CD4-positive, alpha-beta T cell treated with Interleukin-6 at 100 ng/mL for 8 hours (primary cell): Measurements from ENCODE around the gene RFX3.

ENCODE experiments used
- DNase-seq: peaks from one replicate; pipeline ENCODE4 v3.0.0-alpha.2; 2020; ENCODE audit warnings: mixed read lengths, low spot score

Gene RFX3

DNA sequence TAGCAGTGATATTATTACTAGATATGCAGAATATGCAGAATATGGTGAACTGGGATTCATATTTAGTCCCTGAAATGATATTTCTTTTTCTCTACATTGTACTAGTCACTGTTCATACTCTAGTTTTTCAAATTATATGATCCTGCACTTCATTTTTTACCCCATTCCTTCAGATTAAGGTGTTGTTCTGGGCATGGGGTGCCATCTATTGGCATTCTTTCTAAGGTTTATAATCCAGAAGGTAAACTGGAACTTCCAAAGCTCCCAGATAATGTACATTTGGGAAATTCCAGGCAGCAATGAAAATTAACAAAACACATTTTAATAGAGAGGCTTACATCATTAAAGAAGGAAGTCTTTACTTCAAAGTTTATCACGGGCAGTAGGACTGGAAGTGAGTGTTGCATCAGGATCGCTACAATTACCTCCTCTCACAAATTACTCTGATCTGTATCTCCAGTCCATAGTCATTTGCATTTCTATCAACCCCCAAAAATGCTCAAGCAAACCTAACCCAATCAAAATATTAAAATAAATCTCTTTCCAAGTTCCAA lies 12.5 kb downstream of the RFX3 start:
- no peak for DNase-seq

DNA sequence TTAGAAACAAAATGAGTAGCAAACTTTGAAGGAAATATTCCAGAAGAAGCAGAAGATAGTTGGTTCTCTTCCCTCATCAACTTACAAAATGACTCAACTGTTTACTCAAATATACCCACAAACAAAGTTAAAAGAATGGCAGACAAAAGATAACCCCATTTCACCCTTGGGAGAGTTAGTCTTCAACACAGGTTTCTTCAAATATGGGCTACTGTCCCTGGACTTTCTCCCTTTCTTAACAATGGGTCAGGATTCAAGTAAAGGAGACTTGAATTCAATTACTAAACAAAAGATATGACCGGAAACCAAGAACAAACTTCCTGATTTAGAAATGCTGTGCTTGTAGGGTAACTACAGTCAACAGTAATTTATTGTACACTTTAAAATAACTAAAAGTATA lies 14.2 kb downstream of the RFX3 start:
- DNase-seq, result no peak

DNA sequence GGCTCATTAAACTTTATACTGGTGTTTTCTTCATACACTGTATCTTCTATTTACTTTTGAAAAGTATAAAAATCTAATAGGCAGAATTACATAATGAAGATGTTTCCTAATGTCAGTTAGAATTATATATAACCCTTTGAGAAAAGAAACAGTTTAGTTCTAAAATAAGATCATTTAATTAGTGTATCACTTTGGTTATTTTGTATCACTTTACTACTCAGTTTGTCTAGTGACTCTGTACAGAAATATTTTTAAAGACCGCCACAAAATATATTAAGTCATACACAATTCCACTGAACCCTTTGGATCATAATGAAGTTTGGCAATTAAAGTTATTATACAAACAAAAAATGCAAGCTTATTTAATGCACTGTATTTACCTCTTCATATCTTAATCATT lies 15.0 kb downstream of the RFX3 start:
- no peak for DNase-seq

DNA sequence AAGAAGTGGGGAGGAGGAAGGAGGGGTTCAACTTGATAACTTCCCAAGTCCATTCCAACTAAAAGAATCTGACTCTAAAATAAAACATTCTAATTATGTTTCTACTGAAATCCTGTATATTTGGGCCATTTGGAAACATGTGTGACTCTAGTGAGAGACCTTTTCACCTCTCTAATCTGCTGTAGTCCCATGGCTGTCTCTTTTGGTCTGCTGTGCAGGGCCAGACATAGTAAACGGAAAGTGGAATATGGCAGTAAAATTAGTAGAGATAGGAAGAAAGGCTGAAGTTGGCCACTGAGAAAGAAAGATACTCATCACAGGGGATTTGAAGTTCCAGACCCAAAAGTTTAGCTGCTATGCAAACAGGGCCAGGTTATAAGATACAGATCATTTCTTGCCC lies 15.9 kb downstream of the RFX3 start:
- DNase-seq, result no peak

DNA sequence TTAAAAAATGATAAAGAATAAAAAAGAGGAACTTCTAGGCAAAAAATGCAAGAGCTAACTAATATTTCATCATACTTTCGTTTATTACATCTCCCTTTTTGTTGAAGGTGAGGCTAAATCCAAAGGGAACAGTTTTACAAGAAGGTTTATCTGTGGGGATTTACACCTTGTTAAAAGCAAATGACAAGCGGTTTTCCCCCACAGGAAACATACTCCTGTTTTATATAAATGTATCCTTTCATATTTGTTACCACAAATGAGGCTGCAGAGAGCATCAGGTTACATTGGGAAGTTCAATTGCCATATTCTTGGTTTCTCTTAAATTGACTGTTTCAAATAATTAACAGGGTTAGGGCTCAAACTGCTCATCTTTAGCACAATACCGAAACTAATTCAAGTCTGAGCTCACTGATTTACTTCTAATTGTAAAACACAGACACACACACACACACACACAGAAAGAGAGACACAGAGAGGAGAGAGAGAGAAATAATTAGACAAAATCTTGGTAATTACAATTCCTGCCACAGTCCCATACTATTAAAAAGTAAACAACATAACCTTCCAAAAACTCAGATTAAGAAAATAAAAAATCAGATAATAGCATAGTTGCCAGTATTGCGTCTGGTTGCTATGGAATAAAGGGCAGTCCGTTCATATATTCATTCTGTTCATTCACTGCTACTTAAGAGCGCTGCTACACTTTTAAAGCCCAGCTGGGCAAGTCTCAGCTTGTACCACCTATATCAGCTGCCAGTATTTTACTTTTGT lies 17.1 kb downstream of the RFX3 start:
- no peak for DNase-seq

DNA sequence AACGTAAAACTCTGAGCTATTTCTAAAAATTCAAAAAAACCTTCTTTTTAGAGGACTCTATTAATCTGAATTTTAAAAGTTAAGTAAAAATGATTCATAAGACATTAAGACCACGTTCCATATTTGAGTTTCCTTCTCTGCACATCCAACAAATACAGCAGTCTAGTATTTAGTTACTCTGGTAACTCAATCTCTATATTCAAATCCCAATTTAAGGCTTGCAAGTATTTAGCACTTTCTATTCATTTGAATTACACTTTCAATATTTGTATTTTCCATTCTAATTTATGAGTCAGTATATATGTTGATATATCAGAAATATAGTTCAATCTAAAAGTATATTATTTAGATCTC lies 17.7 kb downstream of the RFX3 start:
- no peak for DNase-seq

DNA sequence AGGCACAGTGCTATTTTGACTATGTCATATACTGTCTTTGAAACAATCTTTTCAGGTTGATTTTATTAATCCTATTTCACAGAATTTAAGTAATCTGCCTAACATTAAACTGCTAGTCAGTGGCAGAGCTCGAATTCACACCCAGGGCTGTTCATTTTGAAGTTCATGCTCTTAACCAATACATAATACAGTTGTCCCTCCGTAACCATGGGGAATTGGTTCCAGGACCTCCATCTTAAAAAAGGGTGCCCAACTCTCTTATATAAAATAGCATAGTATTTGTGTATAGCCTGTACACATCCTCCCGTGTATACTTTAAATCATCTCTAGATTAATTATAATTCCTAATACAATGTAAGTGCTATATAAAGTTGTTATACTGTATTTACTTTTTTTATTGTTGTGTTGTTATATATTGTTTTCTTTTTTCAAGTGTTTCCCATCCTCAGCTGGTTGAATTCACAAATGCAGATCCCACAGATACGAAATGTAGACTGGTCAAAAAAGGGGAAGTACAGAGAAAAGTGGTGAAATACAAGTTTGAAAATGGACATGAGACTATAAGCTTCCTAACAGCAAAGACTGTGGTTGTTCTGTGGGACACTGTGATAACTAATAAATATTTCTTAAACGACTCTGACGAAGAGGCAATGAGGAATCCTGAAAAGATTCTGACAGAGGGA lies 18.3 kb downstream of the RFX3 start:
- DNase-seq, result no peak

DNA sequence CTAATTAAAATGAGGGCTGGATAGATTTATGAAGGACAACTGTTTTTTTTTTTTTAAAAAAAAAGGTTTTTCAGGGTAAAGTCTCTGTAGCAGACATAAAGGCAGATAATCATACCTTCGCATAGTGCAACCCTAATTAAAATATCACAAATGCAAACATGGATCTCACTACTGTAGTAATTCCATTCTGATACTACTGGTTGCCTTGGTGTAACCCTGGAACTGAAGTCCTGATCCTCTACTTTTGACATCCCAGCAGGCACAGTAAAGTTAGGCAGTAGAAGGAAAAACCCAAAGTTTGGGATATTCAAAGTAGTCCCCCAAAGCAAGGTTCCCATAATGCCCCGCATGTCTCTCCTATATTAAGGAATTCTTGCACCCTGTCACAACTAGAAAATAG lies 19.6 kb downstream of the RFX3 start:
- DNase-seq, result no peak

DNA sequence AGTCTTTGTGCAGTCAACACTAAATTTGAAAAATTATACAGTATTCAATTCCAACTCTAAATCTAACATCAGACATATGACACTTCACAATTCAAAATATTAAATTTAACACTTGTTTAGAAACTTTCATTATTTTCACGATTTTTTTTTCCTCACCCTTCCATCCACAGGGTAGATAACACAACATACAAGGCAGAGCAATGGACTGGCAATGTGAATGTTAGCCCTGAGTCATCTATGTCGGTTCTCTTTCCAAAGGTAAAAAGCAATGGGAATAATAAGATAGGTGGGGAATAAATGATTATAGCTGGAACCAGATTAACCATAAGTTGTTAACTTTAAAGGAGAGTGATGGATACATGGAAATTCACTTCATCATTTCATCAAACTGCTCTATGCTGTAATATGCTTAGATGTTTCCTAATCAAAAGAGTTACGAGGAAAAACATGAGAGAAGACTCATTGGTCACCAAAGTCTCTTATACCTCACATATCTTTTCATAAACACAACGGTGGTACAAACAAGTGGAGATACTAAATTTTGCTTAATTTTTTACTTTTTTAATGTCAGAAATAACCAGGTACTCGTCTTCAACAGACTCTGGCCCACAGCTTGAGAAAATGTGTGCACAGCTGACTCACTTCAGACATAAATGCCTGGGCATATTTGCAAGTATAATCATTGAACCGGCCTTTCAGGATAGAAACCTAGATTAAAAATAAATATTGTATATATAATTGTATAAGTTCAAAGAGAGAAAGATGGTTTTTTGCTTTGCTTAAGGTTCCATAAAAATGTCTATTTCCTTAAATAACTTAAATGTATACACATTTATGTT lies 23.0 kb downstream of the RFX3 start:
- no peak for DNase-seq

DNA sequence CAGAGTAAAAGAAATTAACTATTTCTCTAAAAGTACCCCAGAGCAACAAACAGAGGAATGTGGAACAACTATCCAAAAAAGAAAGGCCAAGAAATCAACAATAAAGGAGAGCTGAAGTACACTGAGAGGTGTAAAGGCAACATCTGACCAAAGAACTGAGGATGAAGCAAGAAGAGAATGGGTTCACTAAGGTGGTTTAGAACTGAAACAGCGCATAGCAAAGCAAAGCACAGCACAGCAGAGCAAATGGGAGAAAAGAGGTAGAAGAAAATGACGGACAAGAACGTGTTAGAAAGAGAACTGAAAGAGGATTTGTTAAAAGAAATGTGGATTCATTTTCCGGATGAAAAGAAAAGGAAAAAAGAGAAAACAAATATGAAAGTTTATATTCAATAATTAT lies 25.8 kb downstream of the RFX3 start:
- DNase-seq, result no peak

DNA sequence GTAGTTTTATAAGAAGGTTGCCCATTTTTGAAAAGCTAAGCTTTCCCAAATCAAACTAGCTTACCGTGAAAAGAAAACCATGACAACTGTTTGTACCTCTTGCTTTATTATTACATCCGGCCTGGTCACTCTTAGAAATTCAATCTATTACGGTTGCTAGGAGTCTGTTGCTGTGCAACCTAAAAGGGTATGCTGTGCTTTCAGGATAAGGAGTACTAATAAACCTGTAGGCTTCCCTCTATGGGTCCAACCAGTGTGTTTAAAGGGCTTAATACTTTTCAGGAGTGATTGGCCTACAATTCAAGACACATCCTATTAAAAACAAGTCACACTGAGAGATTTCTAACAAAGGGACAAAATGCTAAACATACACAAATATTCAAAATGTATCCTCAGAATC lies 27.1 kb downstream of the RFX3 start:
- DNase-seq, result no peak

DNA sequence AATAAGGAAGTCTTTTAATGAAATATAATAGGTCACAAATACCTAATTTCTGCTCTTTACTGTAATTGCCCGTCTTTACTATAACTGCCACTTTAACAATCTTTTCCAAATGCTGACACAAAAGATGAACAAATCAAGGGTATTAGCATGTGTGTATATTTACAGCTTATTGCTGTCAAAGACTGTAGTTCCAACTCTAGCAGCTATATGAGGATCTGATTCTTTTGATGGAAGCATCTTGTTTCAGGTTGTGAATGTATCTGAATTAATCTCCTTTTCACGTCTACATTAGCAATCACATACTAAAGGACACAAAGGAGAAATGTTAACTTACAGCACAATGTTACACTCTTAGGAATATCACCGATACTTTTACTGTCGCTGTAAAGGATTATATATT lies 27.9 kb downstream of the RFX3 start:
- no peak for DNase-seq

DNA sequence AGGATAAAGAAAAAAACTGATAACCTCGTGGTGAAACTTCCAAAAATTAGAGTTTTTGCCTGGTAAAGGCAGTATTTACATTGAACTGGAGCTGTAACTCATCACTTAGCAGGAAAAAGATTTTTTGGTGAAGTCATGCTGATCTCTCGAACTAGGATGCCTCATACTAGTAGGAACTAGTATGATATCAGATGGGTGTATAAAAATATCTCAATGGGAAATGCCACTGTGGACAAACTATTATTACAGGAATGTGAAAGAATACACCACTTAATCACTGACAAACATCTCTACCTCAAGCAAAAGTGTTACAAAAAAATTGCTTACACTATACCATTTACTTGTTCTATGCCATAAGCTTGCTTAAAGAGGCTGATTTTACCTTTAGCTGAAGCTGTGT lies 28.4 kb downstream of the RFX3 start:
- no peak for DNase-seq

DNA sequence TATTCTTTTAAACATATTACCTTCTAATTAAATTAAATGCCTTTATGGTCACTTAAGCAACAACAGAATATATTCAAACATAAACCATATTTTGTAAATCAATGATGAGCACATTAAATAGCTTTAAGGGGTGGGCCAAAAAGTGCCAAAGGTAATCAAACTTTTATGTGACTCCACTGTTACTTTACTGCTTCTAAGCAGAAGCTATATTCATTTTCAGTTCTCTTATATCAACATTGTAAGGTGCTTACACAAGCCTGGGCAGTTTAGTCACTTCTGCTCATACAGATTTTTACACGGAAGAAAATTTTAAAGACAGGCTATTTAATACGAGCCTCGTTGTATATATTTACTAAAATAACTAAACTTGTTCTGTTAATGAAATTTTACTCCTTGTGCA lies 29.9 kb downstream of the RFX3 start:
- no peak for DNase-seq

DNA sequence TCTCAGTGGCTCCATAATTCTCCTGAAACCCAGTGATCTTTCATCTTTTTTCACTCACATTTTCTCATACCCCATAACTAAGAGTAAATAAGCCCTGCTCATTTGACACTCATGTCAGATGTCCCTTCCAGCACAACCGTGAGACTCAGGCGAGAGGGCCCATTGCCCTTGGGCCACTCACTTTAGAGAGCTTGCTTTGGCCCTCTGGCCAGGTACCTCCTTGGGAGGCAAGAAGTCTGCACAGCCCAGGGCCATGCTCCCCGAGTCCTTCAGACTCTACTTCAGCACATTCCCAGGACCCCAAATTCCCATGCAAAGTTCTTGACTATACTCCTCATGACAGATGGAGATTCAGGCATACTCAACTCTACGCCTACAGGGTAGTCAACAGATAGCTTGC lies 33.6 kb downstream of the RFX3 start:
- no peak for DNase-seq

DNA sequence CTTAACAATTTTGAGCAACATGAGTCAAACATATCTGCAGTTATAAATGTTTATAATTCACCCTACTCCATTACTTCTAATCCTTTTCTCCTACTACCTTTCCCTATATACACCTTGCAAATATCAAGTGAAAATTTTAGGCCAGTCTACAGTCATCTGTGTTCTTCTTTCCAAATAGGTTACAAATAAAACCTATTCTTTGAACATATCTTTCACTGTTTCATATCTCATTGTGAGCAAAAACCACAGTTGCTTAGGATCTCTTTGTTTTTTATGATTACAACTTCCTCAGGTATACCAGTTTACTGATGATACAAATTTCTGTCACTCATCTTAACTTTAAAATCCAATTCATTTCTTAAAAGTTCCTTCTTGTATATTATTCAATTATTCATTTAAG lies 34.4 kb downstream of the RFX3 start:
- no peak for DNase-seq

DNA sequence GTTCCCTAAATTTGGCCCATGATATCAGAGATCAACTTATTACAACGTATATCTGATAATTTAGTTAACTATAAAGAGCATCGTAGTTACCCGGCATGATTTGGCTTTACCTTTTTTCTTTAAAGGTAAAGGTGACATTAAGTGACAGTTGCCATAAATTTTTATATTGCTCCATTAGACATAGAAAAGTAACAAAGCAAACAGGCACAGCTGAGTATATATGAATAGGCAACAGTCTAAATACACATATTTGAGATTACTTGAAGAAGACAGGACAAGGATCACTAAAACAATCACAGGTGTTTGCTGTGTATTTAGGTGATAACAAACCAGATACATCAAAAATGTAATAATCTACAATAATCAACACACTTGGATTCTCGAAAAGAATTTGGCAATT lies 34.8 kb downstream of the RFX3 start:
- no peak for DNase-seq

DNA sequence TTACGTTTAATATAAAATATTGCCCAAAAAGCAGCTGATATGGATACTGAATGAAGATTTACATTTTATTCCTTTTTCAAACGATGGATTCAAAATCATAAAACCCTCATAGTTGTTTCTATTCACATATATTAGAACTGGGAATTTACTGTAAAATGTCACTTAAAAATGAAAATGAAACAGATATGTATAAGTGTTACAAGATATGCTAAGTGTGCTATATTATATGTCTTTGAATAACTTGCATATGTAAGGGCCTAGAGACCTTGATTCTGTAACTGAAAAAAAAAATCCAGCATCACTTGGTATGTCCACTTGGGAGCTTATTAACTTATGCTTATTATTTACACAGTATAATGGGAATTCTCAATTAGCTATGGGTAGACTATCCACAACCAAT lies 43.2 kb downstream of the RFX3 start:
- DNase-seq, result no peak

DNA sequence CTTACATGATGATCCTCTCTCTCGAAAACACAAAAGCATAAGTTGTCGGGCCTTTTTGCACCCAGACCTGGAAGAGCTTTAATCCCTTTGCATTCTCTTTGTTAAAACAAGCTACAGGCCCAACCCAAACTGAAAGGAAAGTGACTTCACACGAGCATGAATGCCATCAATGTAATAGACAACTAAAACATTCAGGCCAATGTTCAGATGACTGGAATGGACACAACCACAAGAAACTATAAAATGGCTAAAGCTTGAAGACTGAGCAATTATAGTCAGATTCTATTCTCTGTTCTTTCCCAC lies 45.5 kb downstream of the RFX3 start:
- DNase-seq, result no peak

DNA sequence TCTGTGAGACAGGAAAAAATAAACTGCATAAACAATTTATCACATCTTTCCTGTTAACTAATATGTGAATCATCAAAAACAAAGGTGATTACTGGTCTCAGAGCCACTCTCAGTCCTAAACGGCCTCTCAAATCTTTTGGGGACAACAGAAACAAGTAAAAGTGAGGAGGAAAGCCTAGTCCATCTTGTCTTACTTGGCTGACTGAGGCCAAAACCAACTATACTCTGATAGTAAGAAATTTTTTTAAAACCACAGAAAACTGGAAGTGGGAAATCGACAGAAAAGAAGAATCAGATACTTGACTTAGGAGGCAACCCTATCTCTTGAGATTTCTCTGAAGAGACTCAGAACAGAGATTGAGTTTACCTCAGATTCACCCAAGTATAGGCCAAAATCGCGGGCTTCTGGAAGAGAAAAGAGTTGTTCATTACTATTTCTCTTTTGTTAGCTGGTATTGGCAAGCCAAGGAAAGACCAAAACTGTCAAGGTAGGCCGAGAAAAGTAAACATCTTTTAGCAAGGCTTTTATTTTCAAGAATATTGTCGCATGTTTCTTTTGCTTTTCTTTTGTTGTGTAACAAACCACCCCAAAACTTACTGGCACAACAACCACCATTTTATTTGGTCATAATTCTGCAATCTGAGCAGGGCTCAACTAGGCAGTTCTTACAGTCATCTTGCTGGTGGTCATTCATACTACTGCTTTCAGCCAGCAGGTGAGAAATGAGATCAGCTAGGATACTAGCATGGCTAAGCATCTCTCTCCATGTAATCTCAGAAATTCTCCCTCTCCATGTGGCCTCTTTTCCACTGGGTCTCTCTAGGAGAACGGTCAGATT lies 46.1 kb downstream of the RFX3 start:
- DNase-seq, result no peak

DNA sequence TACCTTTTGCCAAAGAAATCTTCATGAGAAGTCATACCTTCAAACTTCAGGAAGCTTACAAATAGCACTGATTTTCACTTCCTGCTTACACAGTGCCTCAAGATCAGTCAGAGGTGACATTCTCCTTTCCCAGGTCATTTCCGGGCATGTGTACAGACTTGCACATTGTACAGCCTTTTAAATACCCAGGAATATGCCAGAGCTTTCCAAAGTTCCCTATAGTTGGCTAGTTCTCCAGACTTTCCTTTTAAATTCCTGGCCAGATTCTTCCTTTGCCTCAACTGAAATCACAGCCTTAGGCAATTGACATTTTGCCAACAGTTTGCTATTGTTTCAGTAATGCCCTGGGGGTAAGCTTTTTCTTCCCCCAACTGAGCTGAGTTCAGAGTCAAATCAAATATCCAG lies 47.2 kb downstream of the RFX3 start:
- DNase-seq, result peak; percentile 37

DNA sequence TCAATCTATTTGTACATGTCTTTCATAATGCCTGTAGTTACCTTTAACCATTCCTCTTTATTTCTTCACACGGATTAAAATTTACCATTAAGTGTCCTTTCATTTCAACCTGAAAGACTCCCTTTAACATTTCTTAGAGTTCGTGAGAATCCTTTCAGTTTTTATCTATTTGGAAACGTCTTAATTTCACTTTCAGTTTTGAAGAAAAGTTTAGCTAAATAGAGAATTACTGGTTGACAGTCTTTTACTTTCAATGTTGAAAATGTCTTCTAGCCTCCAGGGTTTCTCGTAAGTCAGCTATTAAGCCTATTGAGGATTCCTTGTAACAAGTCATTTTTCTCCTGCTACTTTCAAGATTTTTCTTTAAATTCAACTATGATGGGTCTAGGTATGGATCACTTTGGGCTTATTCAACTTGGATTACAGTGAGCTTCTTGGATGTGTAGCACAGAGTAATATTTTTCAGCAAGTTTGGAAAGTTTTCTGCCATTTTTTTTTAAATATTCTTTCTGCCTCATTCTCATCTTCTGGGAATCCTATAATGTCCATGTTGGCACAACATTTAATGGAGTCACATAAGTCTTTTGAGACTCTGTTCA lies 48.5 kb downstream of the RFX3 start:
- no peak for DNase-seq
